HCT116 (cell line): ENCODE data around the gene RAB27B.

Experiments
- CEBPB ChIP-seq: IDR thresholded peaks from 2 replicates; pipeline ENCODE4 v1.6.1; 2012; ENCODE audit warnings: low read depth
- EZH2phosphoT487 ChIP-seq: fragments of 200-600 bp; IDR thresholded peaks from 2 replicates; pipeline ENCODE4 v1.6.1; 2018; ENCODE audit warnings: antibody characterized with exemption, borderline replicate concordance
- POLR2A ChIP-seq: IDR thresholded peaks from 2 replicates; pipeline ENCODE4 v1.7.0; 2011; ENCODE audit warnings: borderline replicate concordance; ENCODE audit not compliant: insufficient read depth, insufficient read length; ENCODE audit errors: extremely low read depth
- POLR2AphosphoS5 ChIP-seq: IDR thresholded peaks from 2 replicates; pipeline ENCODE4 v1.6.1; 2011; ENCODE audit warnings: mild to moderate bottlenecking, low read depth, low read length, moderate library complexity
- SIN3A ChIP-seq: IDR thresholded peaks from 2 replicates; pipeline ENCODE4 v1.6.1; 2012; ENCODE audit warnings: low read depth
- ZFX ChIP-seq: fragments of 450-650 bp; IDR thresholded peaks from 2 replicates; pipeline ENCODE4 v1.6.1; 2017
- TF ChIP-seq, protein P1 (sequence below), 3 experiments: fragments of 200-600 bp in 1 of 3; sonication (generic) in 1 of 3; IDR thresholded peaks in 2 of 3; conservative IDR thresholded peaks in 1 of 3; 2 replicates each; pipeline ENCODE4 v1.5.1; 2012 to 2017; ENCODE audit warnings: low read depth in 2 of 3, low read length in 2 of 3, antibody characterized with exemption in 1 of 3, borderline replicate concordance in 1 of 3, control low read depth in 1 of 3, mild to moderate bottlenecking in 1 of 3, mixed read lengths in 1 of 3, mixed run types in 1 of 3, moderate library complexity in 1 of 3; ENCODE audit not compliant: insufficient read depth in 1 of 3
- TF ChIP-seq, protein P2 (sequence below): IDR thresholded peaks from 2 replicates; pipeline ENCODE4 v1.6.1; 2012
- TF ChIP-seq, protein P3 (sequence below): IDR thresholded peaks from 2 replicates; pipeline ENCODE4 v1.6.1; 2012; ENCODE audit warnings: low read depth

DNA sequence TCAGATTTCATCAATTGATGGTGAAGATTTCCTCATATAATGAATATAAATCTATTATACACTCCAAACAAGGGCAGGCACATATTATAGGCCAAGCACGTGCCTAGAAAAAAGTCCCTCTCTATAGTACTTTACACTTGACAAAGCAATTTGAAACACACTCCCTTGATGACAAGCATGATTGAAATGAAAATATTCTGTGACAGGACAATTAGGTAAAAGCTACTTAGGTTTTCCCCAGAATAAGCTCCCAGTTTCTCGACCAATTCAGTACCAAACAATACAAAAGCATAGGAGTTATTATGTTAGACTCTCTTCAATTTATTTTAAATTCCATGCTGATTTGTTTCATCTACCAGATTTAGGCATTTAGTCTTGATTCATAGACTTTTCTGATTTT lies 83.3 kb downstream of the RAB27B start:
- TF ChIP-seq, protein P1, sequence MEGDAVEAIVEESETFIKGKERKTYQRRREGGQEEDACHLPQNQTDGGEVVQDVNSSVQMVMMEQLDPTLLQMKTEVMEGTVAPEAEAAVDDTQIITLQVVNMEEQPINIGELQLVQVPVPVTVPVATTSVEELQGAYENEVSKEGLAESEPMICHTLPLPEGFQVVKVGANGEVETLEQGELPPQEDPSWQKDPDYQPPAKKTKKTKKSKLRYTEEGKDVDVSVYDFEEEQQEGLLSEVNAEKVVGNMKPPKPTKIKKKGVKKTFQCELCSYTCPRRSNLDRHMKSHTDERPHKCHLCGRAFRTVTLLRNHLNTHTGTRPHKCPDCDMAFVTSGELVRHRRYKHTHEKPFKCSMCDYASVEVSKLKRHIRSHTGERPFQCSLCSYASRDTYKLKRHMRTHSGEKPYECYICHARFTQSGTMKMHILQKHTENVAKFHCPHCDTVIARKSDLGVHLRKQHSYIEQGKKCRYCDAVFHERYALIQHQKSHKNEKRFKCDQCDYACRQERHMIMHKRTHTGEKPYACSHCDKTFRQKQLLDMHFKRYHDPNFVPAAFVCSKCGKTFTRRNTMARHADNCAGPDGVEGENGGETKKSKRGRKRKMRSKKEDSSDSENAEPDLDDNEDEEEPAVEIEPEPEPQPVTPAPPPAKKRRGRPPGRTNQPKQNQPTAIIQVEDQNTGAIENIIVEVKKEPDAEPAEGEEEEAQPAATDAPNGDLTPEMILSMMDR (IDR thresholded peaks at IDR 0.05 in 2 of 3, conservative IDR thresholded peaks at IDR 0.05 in 1 of 3; ENCODE audit: borderline replicate concordance in 1 of 3, insufficient read depth in 1 of 3, low read depth in 2 of 3, low read length in 2 of 3): no peak
- TF ChIP-seq POLR2A (no peak), SIN3A (no peak), CEBPB (no peak), EZH2phosphoT487 (no peak), POLR2AphosphoS5 (no peak), ZFX (no peak)
- TF ChIP-seq, protein P2, sequence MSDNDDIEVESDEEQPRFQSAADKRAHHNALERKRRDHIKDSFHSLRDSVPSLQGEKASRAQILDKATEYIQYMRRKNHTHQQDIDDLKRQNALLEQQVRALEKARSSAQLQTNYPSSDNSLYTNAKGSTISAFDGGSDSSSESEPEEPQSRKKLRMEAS: no peak
- TF ChIP-seq, protein P3, sequence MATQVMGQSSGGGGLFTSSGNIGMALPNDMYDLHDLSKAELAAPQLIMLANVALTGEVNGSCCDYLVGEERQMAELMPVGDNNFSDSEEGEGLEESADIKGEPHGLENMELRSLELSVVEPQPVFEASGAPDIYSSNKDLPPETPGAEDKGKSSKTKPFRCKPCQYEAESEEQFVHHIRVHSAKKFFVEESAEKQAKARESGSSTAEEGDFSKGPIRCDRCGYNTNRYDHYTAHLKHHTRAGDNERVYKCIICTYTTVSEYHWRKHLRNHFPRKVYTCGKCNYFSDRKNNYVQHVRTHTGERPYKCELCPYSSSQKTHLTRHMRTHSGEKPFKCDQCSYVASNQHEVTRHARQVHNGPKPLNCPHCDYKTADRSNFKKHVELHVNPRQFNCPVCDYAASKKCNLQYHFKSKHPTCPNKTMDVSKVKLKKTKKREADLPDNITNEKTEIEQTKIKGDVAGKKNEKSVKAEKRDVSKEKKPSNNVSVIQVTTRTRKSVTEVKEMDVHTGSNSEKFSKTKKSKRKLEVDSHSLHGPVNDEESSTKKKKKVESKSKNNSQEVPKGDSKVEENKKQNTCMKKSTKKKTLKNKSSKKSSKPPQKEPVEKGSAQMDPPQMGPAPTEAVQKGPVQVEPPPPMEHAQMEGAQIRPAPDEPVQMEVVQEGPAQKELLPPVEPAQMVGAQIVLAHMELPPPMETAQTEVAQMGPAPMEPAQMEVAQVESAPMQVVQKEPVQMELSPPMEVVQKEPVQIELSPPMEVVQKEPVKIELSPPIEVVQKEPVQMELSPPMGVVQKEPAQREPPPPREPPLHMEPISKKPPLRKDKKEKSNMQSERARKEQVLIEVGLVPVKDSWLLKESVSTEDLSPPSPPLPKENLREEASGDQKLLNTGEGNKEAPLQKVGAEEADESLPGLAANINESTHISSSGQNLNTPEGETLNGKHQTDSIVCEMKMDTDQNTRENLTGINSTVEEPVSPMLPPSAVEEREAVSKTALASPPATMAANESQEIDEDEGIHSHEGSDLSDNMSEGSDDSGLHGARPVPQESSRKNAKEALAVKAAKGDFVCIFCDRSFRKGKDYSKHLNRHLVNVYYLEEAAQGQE: no peak
